Endothelial cell of umbilical vein (primary cell): ENCODE data around the gene NENF. TPM values are rescaled to one million over a fixed set of nuclear protein-coding genes. Genes with fewer than 3 reads are reported as not detected.

Source experiments
- BruUV-seq: library from RNA; stranded (reverse); fragments of 400-500 nt; replicated peaks from 2 replicates; lab custom pipeline; 2021; lab: Mats Ljungman, UMichigan
- CTCF ChIA-PET: fragments of 300-600, 350-600 bp; sonication (Branson Sonifier 250); formaldehyde crosslinking; loops from one replicate; lab custom pipeline; 2021; ENCODE audit warnings: antibody characterized with exemption, inconsistent platforms; lab: Charles Lee
- POLR2A ChIA-PET: fragments of 300-600, 350-600 bp; sonication (Branson Sonifier 250); formaldehyde crosslinking; loops from one replicate; lab custom pipeline; 2021; ENCODE audit warnings: antibody characterized with exemption, inconsistent platforms; lab: Charles Lee
- DNase-seq: peaks from one replicate; pipeline ENCODE4 v3.0.0-alpha.2; 2011; ENCODE audit warnings: low read depth, low spot score
- FAIRE-seq: peaks from 2 replicates; lab custom pipeline; 2011; peaks lifted over from hg19 to GRCh38; lab: Jason Lieb, UNC
- H2AFZ ChIP-seq: 2 replicates; pipeline ENCODE4 v1.6.0; 2012; ENCODE audit warnings: low read depth, low read length, control low read depth, inconsistent platforms
- H3K27ac ChIP-seq: 2 replicates; pipeline ENCODE4 v1.5.1; 2011; ENCODE audit warnings: low read depth, mild to moderate bottlenecking, control low read depth, low read length, moderate library complexity; ENCODE audit not compliant: insufficient read depth
- H3K27me3 ChIP-seq, 2 experiments: 2 replicates each; pipeline versions ENCODE4 v1.6.0 to v1.6.1; 2011; ENCODE audit warnings: low read length in 2 of 2, mixed read lengths in 1 of 2; ENCODE audit not compliant: control insufficient read depth in 2 of 2, insufficient read depth in 2 of 2
- H3K36me3 ChIP-seq, 2 experiments: 2 replicates in 1 of 2; 3 replicates in 1 of 2; pipeline ENCODE4 v1.5.1; 2011; ENCODE audit warnings: low read length in 2 of 2, mild to moderate bottlenecking in 1 of 2, moderate library complexity in 1 of 2; ENCODE audit not compliant: control insufficient read depth in 2 of 2, insufficient read depth in 2 of 2; ENCODE audit errors: extremely low read depth in 1 of 2
- H3K4me1 ChIP-seq: 3 replicates; pipeline ENCODE4 v1.5.1; 2011; ENCODE audit warnings: mild to moderate bottlenecking, low read length; ENCODE audit not compliant: control insufficient read depth, insufficient read depth; ENCODE audit errors: extremely low read depth
- H3K4me2 ChIP-seq: 2 replicates; pipeline ENCODE4 v1.6.1; 2011; ENCODE audit warnings: low read length, control low read depth, mixed read lengths; ENCODE audit not compliant: insufficient read depth
- H3K4me3 ChIP-seq, 3 experiments: fragments of 200-600 bp in 1 of 3; sonication (generic), shearing (Covaris generic) in 1 of 3; replicated peaks in 1 of 3; 2 replicates each; pipeline ENCODE4 v1.5.1; 2011 to 2016; ENCODE audit warnings: control low read depth in 3 of 3, low read length in 3 of 3, mild to moderate bottlenecking in 2 of 3, inconsistent platforms in 1 of 3, low read depth in 1 of 3, moderate library complexity in 1 of 3; ENCODE audit not compliant: insufficient read depth in 1 of 3
- H3K79me2 ChIP-seq: 2 replicates; pipeline ENCODE4 v1.6.0; 2012; ENCODE audit warnings: low read length, inconsistent platforms; ENCODE audit not compliant: control insufficient read depth, insufficient read depth
- H3K9ac ChIP-seq: replicated peaks from 2 replicates; pipeline ENCODE3; 2011; ENCODE audit warnings: low read length, control low read depth; ENCODE audit not compliant: insufficient read depth; ENCODE audit errors: extremely low read depth
- H3K9me1 ChIP-seq: replicated peaks from 3 replicates; pipeline ENCODE4 v1.6.0; 2011; ENCODE audit warnings: mild to moderate bottlenecking, low read length; ENCODE audit not compliant: control insufficient read depth, insufficient read depth; ENCODE audit errors: extremely low read depth
- H3K9me3 ChIP-seq: replicated peaks from 2 replicates; pipeline ENCODE4 v1.5.1; 2012; ENCODE audit warnings: low read length, inconsistent platforms; ENCODE audit not compliant: control insufficient read depth, insufficient read depth
- H4K20me1 ChIP-seq: replicated peaks from 2 replicates; pipeline ENCODE3; 2011; ENCODE audit warnings: mild to moderate bottlenecking, low read length; ENCODE audit not compliant: control insufficient read depth, insufficient read depth; ENCODE audit errors: extremely low read depth
- EZH2 ChIP-seq: IDR thresholded peaks from 2 replicates; pipeline ENCODE4 v1.6.1; 2012; ENCODE audit warnings: borderline replicate concordance, low read depth, mild to moderate bottlenecking, moderate library complexity, low read length, inconsistent platforms; ENCODE audit not compliant: severe bottlenecking
- FOS ChIP-seq: IDR thresholded peaks from 2 replicates; pipeline ENCODE4 v1.6.1; 2011; ENCODE audit warnings: mild to moderate bottlenecking, low read length, moderate library complexity, borderline replicate concordance; ENCODE audit not compliant: insufficient read depth
- GATA2 ChIP-seq: IDR thresholded peaks from 2 replicates; pipeline ENCODE4 v1.7.0; 2011; ENCODE audit warnings: low read depth, mild to moderate bottlenecking, moderate library complexity, mixed read lengths, low read length; ENCODE audit not compliant: insufficient read length, insufficient read depth
- JUN ChIP-seq: IDR thresholded peaks from 2 replicates; pipeline ENCODE4 v1.6.1; 2011; ENCODE audit warnings: borderline replicate concordance, low read depth; ENCODE audit not compliant: insufficient read length, insufficient read depth
- MYC ChIP-seq: IDR thresholded peaks from one replicate; pipeline ENCODE4 v1.6.1; 2011; ENCODE audit warnings: mild to moderate bottlenecking, low read depth, low read length
- POLR2A ChIP-seq: IDR thresholded peaks from 2 replicates; pipeline ENCODE4 v1.6.1; 2012; ENCODE audit warnings: low read depth, mild to moderate bottlenecking, control low read depth, low read length
- POLR2AphosphoS5 ChIP-seq: IDR thresholded peaks from 2 replicates; pipeline ENCODE4 v1.6.1; 2012; ENCODE audit warnings: low read depth, mild to moderate bottlenecking, control low read depth, low read length, moderate library complexity; ENCODE audit not compliant: insufficient read depth
- dilution Hi-C: fragments of 300-500 bp; cut with MboI; formaldehyde crosslinking; loops from one replicate; pipeline ENCODE4 v1.15.0; 2019; ENCODE audit warnings: low sequenced_read_pairs; ENCODE audit not compliant: extremely low pct_ligation_motif_present
- intact Hi-C: fragments of 100-400 bp; cut with micrococcal nuclease; formaldehyde crosslinking; loops from one replicate; pipeline ENCODE4 v1.10.0; 2022
- polyA plus RNA-seq, 4 experiments: library from polyadenylated mRNA; depleted of rRNA in 3 of 4; stranded (reverse) in 3 of 4; unstranded in 1 of 4; fragments of >200 nt; gene quantifications; 2 replicates each; pipeline versions ENCODE4 v1.2.1 to v1.2.3, GENCODE V29; 2011 to 2012; ENCODE audit warnings: missing spikeins in 1 of 4
- total RNA-seq: library from RNA; stranded (reverse); gene quantifications from 2 replicates; pipeline ENCODE4 v1.2.3, GENCODE V29; 2021
- TF ChIP-seq, protein P1 (sequence below), 2 donors: IDR thresholded peaks; 1 replicate in 1 of 2; 2 replicates in 1 of 2; pipeline ENCODE4 v1.5.1; 2011; ENCODE audit warnings: low read length in 2 of 2, mild to moderate bottlenecking in 2 of 2, moderate library complexity in 2 of 2, control low read depth in 1 of 2, inconsistent platforms in 1 of 2, low read depth in 1 of 2; ENCODE audit not compliant: insufficient read depth in 1 of 2; ENCODE audit errors: extremely low read depth in 1 of 2
- TF ChIP-seq, protein P2 (sequence below): IDR thresholded peaks from 2 replicates; pipeline ENCODE4 v1.6.1; 2011; ENCODE audit not compliant: insufficient read depth, insufficient read length

NENF gene
- total and polyA plus RNA-seq, 2 donors (not counting 3 experiments of a cell fraction or from before 2014, with no cell fraction given) = 19.8 to 23.0 TPM

DNA sequence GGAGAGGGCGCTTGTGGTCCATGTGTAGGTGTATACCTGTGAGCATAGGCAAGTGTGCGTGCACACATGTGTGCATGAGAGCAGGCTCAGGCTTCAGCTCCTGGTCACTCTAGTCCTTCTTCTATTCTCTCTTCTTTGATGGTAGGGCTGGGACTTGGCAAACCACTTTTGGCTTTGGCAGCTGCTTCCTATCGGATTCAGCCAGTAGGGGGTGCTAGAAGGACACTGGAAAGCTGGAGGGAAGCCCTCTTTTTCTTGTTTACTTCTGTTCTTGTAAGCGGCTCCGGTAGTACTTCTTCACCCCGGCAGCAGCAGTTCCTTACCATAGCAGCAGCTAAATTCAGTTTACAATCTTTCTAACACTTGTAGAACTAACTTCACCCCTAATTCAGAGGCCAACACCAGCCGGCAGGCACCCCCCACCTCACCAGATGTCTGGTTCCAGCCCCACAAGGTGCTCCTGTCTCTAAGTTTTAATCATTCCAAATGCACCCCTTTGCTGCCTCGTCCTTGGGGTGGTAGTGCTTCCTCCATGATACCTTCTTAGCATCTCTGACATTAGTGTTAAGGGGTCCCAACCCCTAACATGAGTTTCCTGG, 25.1 kb downstream of the NENF start:
- H3K79me2 ChIP-seq = no peaks in the 10 kb centered on the region
- intact Hi-C loops (loop anchor here (1.0 to 2.0 kb wide), 3 partner anchors 43 to 537 kb away; partner anchors contain the start of gene PACC1), dilution Hi-C loops (no loop called here)
- POLR2A ChIA-PET = interaction anchor here (1.1 kb wide), 1 partner anchor 777 kb away, joined by 4 read pairs; no protein-coding TSS in a partner anchor
- H3K27me3 ChIP-seq = peaks cover 0 to 2% of the 10 kb centered on the region in 2 experiments
- no TSS peak for BruUV-seq
- H3K36me3 ChIP-seq = no peaks in the 10 kb centered on the region
- no peak overlapping the region for H3K4me2 ChIP-seq
- H3K27ac ChIP-seq = no peak overlapping the region
- no peaks in the 10 kb centered on the region for H3K9me1 ChIP-seq
- TF ChIP-seq, protein P1, sequence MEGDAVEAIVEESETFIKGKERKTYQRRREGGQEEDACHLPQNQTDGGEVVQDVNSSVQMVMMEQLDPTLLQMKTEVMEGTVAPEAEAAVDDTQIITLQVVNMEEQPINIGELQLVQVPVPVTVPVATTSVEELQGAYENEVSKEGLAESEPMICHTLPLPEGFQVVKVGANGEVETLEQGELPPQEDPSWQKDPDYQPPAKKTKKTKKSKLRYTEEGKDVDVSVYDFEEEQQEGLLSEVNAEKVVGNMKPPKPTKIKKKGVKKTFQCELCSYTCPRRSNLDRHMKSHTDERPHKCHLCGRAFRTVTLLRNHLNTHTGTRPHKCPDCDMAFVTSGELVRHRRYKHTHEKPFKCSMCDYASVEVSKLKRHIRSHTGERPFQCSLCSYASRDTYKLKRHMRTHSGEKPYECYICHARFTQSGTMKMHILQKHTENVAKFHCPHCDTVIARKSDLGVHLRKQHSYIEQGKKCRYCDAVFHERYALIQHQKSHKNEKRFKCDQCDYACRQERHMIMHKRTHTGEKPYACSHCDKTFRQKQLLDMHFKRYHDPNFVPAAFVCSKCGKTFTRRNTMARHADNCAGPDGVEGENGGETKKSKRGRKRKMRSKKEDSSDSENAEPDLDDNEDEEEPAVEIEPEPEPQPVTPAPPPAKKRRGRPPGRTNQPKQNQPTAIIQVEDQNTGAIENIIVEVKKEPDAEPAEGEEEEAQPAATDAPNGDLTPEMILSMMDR (IDR thresholded peaks at IDR 0.05; ENCODE audit: extremely low read depth in 1 of 2, insufficient read depth in 1 of 2, low read depth in 1 of 2, low read length in 2 of 2) = peak; percentile 53 to 55
- no peak for TF ChIP-seq FOS
- FAIRE-seq = peak; percentile 49
- no peaks in the 10 kb centered on the region for H4K20me1 ChIP-seq
- no peak overlapping the region for H3K4me3 ChIP-seq
- peak; percentile 42 for DNase-seq
- no peaks in the 10 kb centered on the region for H3K9me3 ChIP-seq
- H2AFZ ChIP-seq = no peak overlapping the region
- H3K9ac ChIP-seq = no peak overlapping the region
- H3K4me1 ChIP-seq = no peaks in the 10 kb centered on the region
- CTCF ChIA-PET = interaction anchor here (0.6 to 7.2 kb wide), 24 partner anchors 8 to 776 kb away, joined by 3 to 198 read pairs (median 8); partner anchors contain the start of genes ATF3, DTL and INTS7

DNA sequence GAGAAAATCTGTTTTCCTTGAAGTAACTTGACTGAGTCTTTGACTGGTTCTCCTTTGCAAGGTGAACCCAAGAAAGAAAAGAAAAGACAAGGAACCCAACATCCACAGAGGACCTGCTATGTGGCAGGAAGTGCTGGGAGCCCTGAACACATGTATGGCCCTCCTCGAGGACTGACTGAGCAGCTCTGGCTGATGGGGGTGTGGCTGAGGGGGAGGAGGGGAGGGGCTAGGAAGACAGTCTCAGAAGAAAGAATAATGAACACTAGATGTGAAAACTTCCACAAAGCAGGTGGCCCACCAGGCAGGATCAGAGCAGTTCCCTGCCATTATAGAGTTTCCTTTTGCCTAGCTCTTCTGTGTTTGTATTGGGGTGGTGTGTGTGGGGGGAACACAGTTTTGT, 26.1 kb downstream of the NENF start:
- POLR2A ChIA-PET = no interaction called here
- Histone ChIP-seq H3K27ac (no peak overlapping the region), H3K4me1 (no peaks in the 10 kb centered on the region), H3K79me2 (no peaks in the 10 kb centered on the region), H4K20me1 (no peaks in the 10 kb centered on the region), H2AFZ (no peak overlapping the region), H3K9me1 (no peaks in the 10 kb centered on the region), H3K4me2 (no peak overlapping the region), H3K36me3 (no peaks in the 10 kb centered on the region), H3K9me3 (no peaks in the 10 kb centered on the region), H3K4me3 (no peak overlapping the region), H3K27me3 (peaks cover 0 to 4% of the 10 kb centered on the region in 2 experiments), H3K9ac (no peak overlapping the region)
- FAIRE-seq = no peak
- CTCF ChIA-PET = interaction anchor here (0.5 to 4.9 kb wide), 4 partner anchors 11 to 778 kb away, joined by 3 to 82 read pairs (median 6); partner anchors contain the start of genes DTL and INTS7
- dilution Hi-C loops = no loop called here
- BruUV-seq = no TSS peak
- TF ChIP-seq MYC = no peak
- no peak for TF ChIP-seq POLR2A
- TF ChIP-seq GATA2 = no peak
- TF ChIP-seq, protein P1 (IDR thresholded peaks at IDR 0.05; ENCODE audit: extremely low read depth in 1 of 2, insufficient read depth in 1 of 2, low read depth in 1 of 2, low read length in 2 of 2) = no peak
- TF ChIP-seq, protein P2, sequence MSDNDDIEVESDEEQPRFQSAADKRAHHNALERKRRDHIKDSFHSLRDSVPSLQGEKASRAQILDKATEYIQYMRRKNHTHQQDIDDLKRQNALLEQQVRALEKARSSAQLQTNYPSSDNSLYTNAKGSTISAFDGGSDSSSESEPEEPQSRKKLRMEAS = no peak
- no peak for TF ChIP-seq POLR2AphosphoS5
- no peak for TF ChIP-seq FOS
- TF ChIP-seq EZH2 = no peak
- TF ChIP-seq JUN = no peak
- DNase-seq = no peak
- intact Hi-C loops = no loop called here
